HepG2 (cell line): ENCODE data around the gene ENPP7. TPM values are rescaled to one million over a fixed set of nuclear protein-coding genes. Genes with fewer than 3 reads are reported as not detected.

Experiments used
- ATAC-seq: fragments of 200-7000 bp; cut with Tn5 transposase; 3 replicates; pipeline ENCODE4 v1.9.1; 2020; ENCODE audit warnings: mild to moderate bottlenecking, moderate library complexity
- BruUV-seq: library from RNA; stranded (reverse); fragments of 400-500 nt; replicated peaks from 2 replicates; lab custom pipeline; 2021; lab: Mats Ljungman, UMichigan
- CTCF ChIA-PET: fragments of 300-600 bp; formaldehyde crosslinking; extraction: SDS; loops from one replicate; lab custom pipeline; 2021; ENCODE audit warnings: low total read pairs, inconsistent platforms, low intra/inter-chr PET ratio; lab: Yijun Ruan, JAX
- POLR2A ChIA-PET: fragments of 350-600 bp; sonication (Branson Sonifier 250); formaldehyde crosslinking; loops from one replicate; lab custom pipeline; 2020; ENCODE audit warnings: antibody characterized with exemption, inconsistent platforms; lab: Yijun Ruan, JAX
- DNase-seq: peaks from one replicate; pipeline ENCODE4 v3.0.0-alpha.2; 2015; ENCODE audit warnings: low spot score
- FAIRE-seq: peaks from 3 replicates; lab custom pipeline; 2011; peaks lifted over from hg19 to GRCh38; lab: Jason Lieb, UNC
- H2AFZ ChIP-seq: one replicate; pipeline ENCODE4 v1.6.1; 2011; ENCODE audit warnings: low read length, inconsistent platforms
- H3K27ac ChIP-seq: fragments of 300-600 bp; 3 replicates; pipeline ENCODE4 v1.8.0; 2011; ENCODE audit warnings: mixed run types, mild to moderate bottlenecking, mixed read lengths, low read length, inconsistent platforms; ENCODE audit not compliant: insufficient read depth; ENCODE audit errors: extremely low read length
- H3K27me3 ChIP-seq, 2 experiments: fragments of 200-600 bp in 1 of 2; 2 replicates in 1 of 2; 3 replicates in 1 of 2; pipeline versions ENCODE4 v1.6.0 to v1.8.0; 2011; ENCODE audit warnings: low read length in 2 of 2, mild to moderate bottlenecking in 2 of 2, moderate library complexity in 2 of 2, inconsistent platforms in 1 of 2; ENCODE audit not compliant: insufficient read depth in 2 of 2, control insufficient read depth in 1 of 2
- H3K36me3 ChIP-seq, 2 experiments: fragments of 200-600 bp in 1 of 2; replicated peaks in 1 of 2; 2 replicates in 1 of 2; 3 replicates in 1 of 2; pipeline versions ENCODE4 v1.5.1 to v1.8.0; 2011; ENCODE audit warnings: low read length in 2 of 2, inconsistent platforms in 1 of 2; ENCODE audit not compliant: insufficient read depth in 2 of 2, control insufficient read depth in 1 of 2
- H3K4me1 ChIP-seq: 2 replicates; pipeline ENCODE4 v1.5.1; 2012; ENCODE audit warnings: low read length, inconsistent platforms; ENCODE audit not compliant: insufficient read depth
- H3K4me2 ChIP-seq: 2 replicates; pipeline ENCODE4 v1.6.0; 2011; ENCODE audit warnings: low read depth, low read length, inconsistent platforms
- H3K4me3 ChIP-seq, 3 experiments: fragments of 200-600 bp in 1 of 3; sonication (generic), shearing (Covaris generic) in 1 of 3; replicated peaks in 1 of 3; 2 replicates each; pipeline ENCODE4 v1.5.1; 2011 to 2016; ENCODE audit warnings: low read length in 3 of 3, inconsistent platforms in 2 of 3, low read depth in 2 of 3, mild to moderate bottlenecking in 2 of 3, control low read depth in 1 of 3, mixed read lengths in 1 of 3; ENCODE audit not compliant: insufficient read depth in 1 of 3
- H3K79me2 ChIP-seq: one replicate; pipeline ENCODE4 v1.6.1; 2011; ENCODE audit warnings: low read length, inconsistent platforms; ENCODE audit not compliant: insufficient read depth
- H3K9ac ChIP-seq: 2 replicates; pipeline ENCODE4 v1.6.0; 2011; ENCODE audit warnings: mild to moderate bottlenecking, low read depth, low read length, inconsistent platforms; ENCODE audit not compliant: insufficient read depth
- H3K9me3 ChIP-seq: 2 replicates; pipeline ENCODE4 v1.5.1; 2012; ENCODE audit warnings: mild to moderate bottlenecking, low read length
- H4K20me1 ChIP-seq: 2 replicates; pipeline ENCODE4 v1.6.0; 2011; ENCODE audit warnings: inconsistent platforms, mild to moderate bottlenecking, low read length, moderate library complexity; ENCODE audit not compliant: insufficient read depth
- ESRRA ChIP-seq: sonication (generic); formaldehyde crosslinking; IDR thresholded peaks from 2 replicates; pipeline ENCODE4 v1.5.1; 2020; ENCODE audit warnings: mild to moderate bottlenecking, low read depth, missing genetic modification reagents
- FOXC1 ChIP-seq: sonication (generic); formaldehyde crosslinking; IDR thresholded peaks from 2 replicates; pipeline ENCODE4 v1.8.0; 2022; ENCODE audit warnings: mild to moderate bottlenecking, missing genetic modification reagents, borderline replicate concordance
- IKZF4 ChIP-seq: sonication (generic); formaldehyde crosslinking; IDR thresholded peaks from 2 replicates; pipeline ENCODE4 v1.5.1; 2020; ENCODE audit warnings: borderline replicate concordance, mild to moderate bottlenecking, low read depth, missing genetic modification reagents; ENCODE audit errors: not compliant biosample characterization
- MXD1 ChIP-seq: sonication (generic); formaldehyde crosslinking; IDR thresholded peaks from 2 replicates; pipeline ENCODE4 v1.4.0; 2020; ENCODE audit warnings: mild to moderate bottlenecking, missing genetic modification reagents
- PPARG ChIP-seq: conservative IDR thresholded peaks from 2 replicates; pipeline ENCODE4 v1.6.1; 2016; ENCODE audit warnings: missing biosample characterization, missing genetic modification reagents
- ZFP91 ChIP-seq: sonication (generic); formaldehyde crosslinking; IDR thresholded peaks from 2 replicates; pipeline ENCODE4 v1.9.0; 2022; ENCODE audit warnings: missing genetic modification reagents, mild to moderate bottlenecking, borderline replicate concordance
- ZNF550 ChIP-seq: sonication (generic); formaldehyde crosslinking; IDR thresholded peaks from 2 replicates; pipeline ENCODE4 v1.4.0; 2020; ENCODE audit warnings: mild to moderate bottlenecking, missing genetic modification reagents, borderline replicate concordance
- ZNF792 ChIP-seq: IDR thresholded peaks from 2 replicates; pipeline ENCODE4 v1.6.1; 2016
- ZZZ3 ChIP-seq: sonication (generic); formaldehyde crosslinking; IDR thresholded peaks from 2 replicates; pipeline ENCODE4 v1.4.0; 2020; ENCODE audit warnings: missing genetic modification reagents, mild to moderate bottlenecking, borderline replicate concordance
- WGBS: methylation state at CpG from one replicate; pipeline ENCODE4 v1.1.6; 2017; ENCODE audit warnings: low lambda C conversion rate; 5-methylcytosine and 5-hydroxymethylcytosine counted together
- in situ Hi-C: cut with HindIII; loops from 2 replicates; pipeline ENCODE4 v1.10.0; 2017; ENCODE audit warnings: low pct_unique_long_range_greater_than_20kb; ENCODE audit not compliant: extremely low pct_ligation_motif_present
- intact Hi-C: fragments of 100-400 bp; cut with micrococcal nuclease; formaldehyde crosslinking; loops from one replicate; pipeline ENCODE4 v1.10.0; 2022; ENCODE audit not compliant: unreplicated experiment
- polyA plus RNA-seq, 8 experiments: library from polyadenylated mRNA; depleted of rRNA in 3 of 8; stranded (reverse) in 7 of 8; unstranded in 1 of 8; fragments of >200 nt; fragmentation: Illumina TruSeq in 4 of 8; extraction: Trizol in 4 of 8; gene quantifications; 2 replicates each; pipeline versions ENCODE4 v1.2.1 to v1.2.3, GENCODE V29; 2011 to 2016; ENCODE audit warnings: low read depth in 4 of 8, missing spikeins in 1 of 8, mixed read lengths in 1 of 8; ENCODE audit not compliant: insufficient read depth in 1 of 8
- total RNA-seq, 5 experiments: library from RNA; depleted of rRNA; stranded (reverse); fragments of >200 nt; fragmentation: Illumina TruSeq; extraction: Trizol; gene quantifications; 2 replicates each; pipeline ENCODE4 v1.2.3, GENCODE V29; 2016; ENCODE audit warnings: low read depth in 1 of 5
- TF ChIP-seq, protein P1 (sequence below): sonication (generic); formaldehyde crosslinking; IDR thresholded peaks from 2 replicates; pipeline ENCODE4 v1.5.0; 2020; ENCODE audit warnings: mild to moderate bottlenecking, missing genetic modification reagents, borderline replicate concordance
- TF ChIP-seq, protein P2 (sequence below): sonication (generic); formaldehyde crosslinking; IDR thresholded peaks from 2 replicates; pipeline ENCODE4 v1.4.0; 2020; ENCODE audit warnings: missing genetic modification reagents

Gene ENPP7
- total and polyA plus RNA-seq, 2 of the 13 experiments (the other 11 are each of a cell fraction or from before 2014, with no cell fraction given) = 1.1 to 2.2 TPM

GRCh38 chr17:79755591-79755990 is 24.8 kb downstream of the ENPP7 start:
- no peak for FAIRE-seq
- H3K27me3 ChIP-seq = peaks cover 3 to 5% of the 10 kb centered on the region in 2 experiments; a peak in 4 of 5 replicates
- no TSS peak for BruUV-seq
- peaks cover 38% of the 10 kb centered on the region for H3K4me1 ChIP-seq
- WGBS = 76% methylated on average over 14 of the region's 14 CpGs
- no peak overlapping the region for H3K4me3 ChIP-seq
- ChIA-PET CTCF (no interaction called here), POLR2A (interaction anchor here (1.3 kb wide), 1 partner anchor 10 kb away, joined by 3 read pairs; no protein-coding TSS in a partner anchor)
- no peak for DNase-seq
- no peaks in the 10 kb centered on the region for H3K79me2 ChIP-seq
- H3K27ac ChIP-seq = no peak overlapping the region
- intact Hi-C loops (no loop called here), in situ Hi-C loops (no loop called here)
- no peaks in the 10 kb centered on the region for H3K36me3 ChIP-seq
- no peaks in the 10 kb centered on the region for H4K20me1 ChIP-seq
- H3K4me2 ChIP-seq = no peak overlapping the region
- no peak overlapping the region for H2AFZ ChIP-seq
- no peaks in the 10 kb centered on the region for H3K9me3 ChIP-seq
- no peak for ATAC-seq
- H3K9ac ChIP-seq = no peak overlapping the region
- TF ChIP-seq ZNF792 (CRISPR knock-in tag) = no peak
- TF ChIP-seq MXD1 (CRISPR knock-in tag) = no peak
- TF ChIP-seq FOXC1 (CRISPR knock-in tag) = no peak
- TF ChIP-seq ZFP91 (CRISPR knock-in tag) = no peak
- TF ChIP-seq ZZZ3 (CRISPR knock-in tag) = no peak
- TF ChIP-seq IKZF4 (CRISPR knock-in tag) = no peak
- TF ChIP-seq ESRRA (CRISPR knock-in tag) = no peak
- TF ChIP-seq, protein P1, sequence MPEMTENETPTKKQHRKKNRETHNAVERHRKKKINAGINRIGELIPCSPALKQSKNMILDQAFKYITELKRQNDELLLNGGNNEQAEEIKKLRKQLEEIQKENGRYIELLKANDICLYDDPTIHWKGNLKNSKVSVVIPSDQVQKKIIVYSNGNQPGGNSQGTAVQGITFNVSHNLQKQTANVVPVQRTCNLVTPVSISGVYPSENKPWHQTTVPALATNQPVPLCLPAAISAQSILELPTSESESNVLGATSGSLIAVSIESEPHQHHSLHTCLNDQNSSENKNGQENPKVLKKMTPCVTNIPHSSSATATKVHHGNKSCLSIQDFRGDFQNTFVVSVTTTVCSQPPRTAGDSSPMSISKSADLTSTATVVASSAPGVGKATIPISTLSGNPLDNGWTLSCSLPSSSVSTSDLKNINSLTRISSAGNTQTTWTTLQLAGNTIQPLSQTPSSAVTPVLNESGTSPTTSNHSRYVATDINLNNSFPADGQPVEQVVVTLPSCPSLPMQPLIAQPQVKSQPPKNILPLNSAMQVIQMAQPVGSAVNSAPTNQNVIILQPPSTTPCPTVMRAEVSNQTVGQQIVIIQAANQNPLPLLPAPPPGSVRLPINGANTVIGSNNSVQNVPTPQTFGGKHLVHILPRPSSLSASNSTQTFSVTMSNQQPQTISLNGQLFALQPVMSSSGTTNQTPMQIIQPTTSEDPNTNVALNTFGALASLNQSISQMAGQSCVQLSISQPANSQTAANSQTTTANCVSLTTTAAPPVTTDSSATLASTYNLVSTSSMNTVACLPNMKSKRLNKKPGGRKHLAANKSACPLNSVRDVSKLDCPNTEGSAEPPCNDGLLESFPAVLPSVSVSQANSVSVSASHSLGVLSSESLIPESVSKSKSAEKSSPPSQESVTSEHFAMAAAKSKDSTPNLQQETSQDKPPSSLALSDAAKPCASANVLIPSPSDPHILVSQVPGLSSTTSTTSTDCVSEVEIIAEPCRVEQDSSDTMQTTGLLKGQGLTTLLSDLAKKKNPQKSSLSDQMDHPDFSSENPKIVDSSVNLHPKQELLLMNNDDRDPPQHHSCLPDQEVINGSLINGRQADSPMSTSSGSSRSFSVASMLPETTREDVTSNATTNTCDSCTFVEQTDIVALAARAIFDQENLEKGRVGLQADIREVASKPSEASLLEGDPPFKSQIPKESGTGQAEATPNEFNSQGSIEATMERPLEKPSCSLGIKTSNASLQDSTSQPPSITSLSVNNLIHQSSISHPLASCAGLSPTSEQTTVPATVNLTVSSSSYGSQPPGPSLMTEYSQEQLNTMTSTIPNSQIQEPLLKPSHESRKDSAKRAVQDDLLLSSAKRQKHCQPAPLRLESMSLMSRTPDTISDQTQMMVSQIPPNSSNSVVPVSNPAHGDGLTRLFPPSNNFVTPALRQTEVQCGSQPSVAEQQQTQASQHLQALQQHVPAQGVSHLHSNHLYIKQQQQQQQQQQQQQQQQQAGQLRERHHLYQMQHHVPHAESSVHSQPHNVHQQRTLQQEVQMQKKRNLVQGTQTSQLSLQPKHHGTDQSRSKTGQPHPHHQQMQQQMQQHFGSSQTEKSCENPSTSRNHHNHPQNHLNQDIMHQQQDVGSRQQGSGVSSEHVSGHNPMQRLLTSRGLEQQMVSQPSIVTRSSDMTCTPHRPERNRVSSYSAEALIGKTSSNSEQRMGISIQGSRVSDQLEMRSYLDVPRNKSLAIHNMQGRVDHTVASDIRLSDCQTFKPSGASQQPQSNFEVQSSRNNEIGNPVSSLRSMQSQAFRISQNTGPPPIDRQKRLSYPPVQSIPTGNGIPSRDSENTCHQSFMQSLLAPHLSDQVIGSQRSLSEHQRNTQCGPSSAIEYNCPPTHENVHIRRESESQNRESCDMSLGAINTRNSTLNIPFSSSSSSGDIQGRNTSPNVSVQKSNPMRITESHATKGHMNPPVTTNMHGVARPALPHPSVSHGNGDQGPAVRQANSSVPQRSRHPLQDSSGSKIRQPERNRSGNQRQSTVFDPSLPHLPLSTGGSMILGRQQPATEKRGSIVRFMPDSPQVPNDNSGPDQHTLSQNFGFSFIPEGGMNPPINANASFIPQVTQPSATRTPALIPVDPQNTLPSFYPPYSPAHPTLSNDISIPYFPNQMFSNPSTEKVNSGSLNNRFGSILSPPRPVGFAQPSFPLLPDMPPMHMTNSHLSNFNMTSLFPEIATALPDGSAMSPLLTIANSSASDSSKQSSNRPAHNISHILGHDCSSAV (CRISPR knock-in tag) = no peak
- no peak for TF ChIP-seq ZNF550
- TF ChIP-seq, protein P2, sequence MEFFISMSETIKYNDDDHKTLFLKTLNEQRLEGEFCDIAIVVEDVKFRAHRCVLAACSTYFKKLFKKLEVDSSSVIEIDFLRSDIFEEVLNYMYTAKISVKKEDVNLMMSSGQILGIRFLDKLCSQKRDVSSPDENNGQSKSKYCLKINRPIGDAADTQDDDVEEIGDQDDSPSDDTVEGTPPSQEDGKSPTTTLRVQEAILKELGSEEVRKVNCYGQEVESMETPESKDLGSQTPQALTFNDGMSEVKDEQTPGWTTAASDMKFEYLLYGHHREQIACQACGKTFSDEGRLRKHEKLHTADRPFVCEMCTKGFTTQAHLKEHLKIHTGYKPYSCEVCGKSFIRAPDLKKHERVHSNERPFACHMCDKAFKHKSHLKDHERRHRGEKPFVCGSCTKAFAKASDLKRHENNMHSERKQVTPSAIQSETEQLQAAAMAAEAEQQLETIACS (CRISPR knock-in tag) = no peak
- TF ChIP-seq PPARG = no peak
